UCSD-AML1 (cell line): ENCODE data around the gene RABGAP1.

Source experiments
- DNase-seq: peaks from one replicate; lab custom pipeline; 2025; ENCODE audit not compliant: unreplicated experiment; lab: John Stamatoyannopoulos, UW

The RABGAP1 gene

GRCh38 chr9:123108976-123109375, 168.2 kb downstream of the RABGAP1 start:
- DNase-seq, result no peak

- no peak for DNase-seq
Measured at GRCh38 chr9:123109540-123110279, 168.9 kb downstream of the RABGAP1 start.

- no peak for DNase-seq
Measured at GRCh38 chr9:123111427-123112014, 170.7 kb downstream of the RABGAP1 start.

DNA sequence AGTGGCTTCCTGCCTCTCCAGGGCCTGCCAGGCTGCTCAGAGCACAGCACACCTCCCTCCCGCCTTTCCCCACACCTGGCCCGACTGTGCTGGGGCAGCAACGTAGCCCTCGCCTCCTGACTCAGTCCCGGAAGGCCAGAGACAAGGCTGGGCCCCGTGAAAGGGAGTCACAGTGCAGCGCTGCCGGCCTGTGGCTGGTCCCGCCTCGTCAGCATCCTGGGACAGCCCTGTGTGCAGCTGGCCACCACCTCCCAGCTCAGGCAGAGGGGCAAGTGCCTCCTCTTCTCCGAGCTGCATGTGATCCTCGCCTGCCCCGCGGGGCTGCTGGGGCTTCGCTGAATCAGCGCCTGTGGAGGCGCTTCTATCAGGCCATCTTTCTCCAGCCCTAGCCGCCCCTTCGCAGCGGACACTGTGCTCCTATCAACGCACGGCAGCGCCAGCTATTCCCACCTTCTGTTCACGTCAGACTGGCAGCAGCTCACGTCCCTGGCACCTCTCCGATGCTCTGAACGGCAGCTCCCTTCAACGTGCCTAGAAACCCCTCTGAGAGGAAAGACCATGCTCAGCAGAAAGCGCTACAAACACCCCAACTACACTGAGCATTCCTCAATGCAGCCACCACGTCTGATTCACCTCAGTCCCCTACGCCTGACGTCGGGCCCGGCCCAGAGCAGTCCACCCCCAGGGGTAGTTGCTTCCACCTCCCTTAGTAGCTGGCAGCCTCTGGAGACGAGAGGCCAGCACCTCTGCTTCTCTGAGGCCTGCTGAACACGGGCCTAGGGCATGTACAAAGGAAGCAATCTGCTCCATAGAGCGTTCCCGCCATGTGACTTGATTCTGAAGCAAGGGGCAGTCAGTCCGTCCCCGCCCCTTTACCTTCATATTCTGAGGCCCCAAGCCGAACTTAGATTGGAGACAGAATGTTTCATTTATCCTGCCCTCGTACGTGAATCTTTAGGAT, 171.5 kb downstream of the RABGAP1 start:
- DNase-seq, result no peak

GRCh38 chr9:123113185-123113584, 172.4 kb downstream of the RABGAP1 start:
- DNase-seq, result no peak

DNA sequence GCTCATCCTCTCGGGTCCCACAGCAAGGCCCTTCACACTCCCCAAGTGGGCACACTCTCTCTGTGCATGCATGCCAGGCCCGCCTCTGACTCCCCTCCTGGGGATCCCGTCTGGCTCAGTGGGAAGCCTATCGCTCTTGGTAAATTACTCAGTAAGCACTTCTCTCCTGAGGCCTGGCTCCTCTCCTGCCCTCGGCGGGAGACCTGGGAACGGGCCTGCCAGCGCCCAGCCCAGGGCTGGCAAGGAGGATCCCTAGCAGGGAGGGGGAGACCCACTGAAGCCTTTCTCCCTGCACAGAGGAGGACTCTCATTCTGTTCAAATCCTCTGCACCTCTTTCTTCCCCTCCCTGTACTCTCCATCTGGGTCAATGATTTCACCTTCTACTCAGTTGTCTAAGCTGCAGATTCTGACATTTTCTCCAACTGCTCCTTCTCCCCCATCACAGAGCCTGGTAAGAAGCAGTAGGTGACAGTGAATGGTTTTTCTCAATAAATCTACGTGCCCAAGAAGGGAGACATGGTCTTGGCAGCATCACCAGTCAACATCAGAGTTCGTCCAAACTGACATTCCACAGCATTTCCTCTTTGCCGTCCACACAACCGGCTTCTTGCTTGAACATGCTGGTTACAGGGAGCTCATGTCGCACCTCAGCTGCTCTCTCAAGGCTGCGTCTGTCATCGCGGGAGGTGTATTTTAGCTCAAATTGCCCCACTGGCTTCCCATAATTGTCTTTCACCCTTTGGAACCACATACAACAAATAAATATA, 174.5 kb downstream of the RABGAP1 start:
- no peak for DNase-seq

DNA sequence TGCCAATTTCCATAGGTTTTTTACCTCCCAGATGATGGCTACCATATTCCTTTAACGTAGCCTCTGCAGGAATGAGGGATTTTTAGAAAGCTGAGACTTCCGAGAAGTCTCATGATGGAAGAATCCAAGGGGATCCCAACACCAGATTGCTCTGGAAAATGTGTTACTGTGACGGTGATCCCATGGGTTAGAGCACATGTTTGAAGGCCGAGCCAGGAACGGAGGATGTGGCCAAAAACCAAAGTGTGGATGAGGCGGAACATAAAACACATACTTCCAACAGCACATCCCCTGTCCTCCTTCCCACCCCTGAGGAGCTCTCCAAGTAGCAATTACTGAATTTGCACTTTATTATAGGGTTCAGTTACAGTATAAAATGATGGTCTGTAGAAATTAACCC, 175.2 kb downstream of the RABGAP1 start:
- DNase-seq, result no peak

DNA sequence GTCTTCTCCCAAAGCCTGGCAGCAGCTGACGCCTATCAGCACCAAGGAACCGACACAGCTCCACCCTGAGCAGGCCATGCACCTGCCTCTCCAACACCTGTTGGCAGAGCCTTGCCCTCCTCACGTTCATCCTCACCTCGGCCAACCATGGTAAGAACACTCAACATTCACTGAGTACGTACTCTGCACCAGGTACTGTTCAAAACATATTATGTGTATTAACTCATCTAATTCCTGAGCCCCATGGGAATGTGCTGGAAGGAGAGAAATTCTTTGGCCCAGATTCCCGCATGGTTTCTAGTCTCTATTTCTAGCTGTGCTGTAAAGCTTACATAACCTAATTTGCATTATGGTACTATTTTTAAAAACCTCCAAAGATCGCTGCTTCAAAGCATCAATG, 178.7 kb downstream of the RABGAP1 start:
- DNase-seq, result no peak

- DNase-seq, result no peak
Measured at GRCh38 chr9:123120131-123120530, 179.3 kb downstream of the RABGAP1 start.

GRCh38 chr9:123120953-123121352, 180.1 kb downstream of the RABGAP1 start:
- DNase-seq, result no peak

- no peak for DNase-seq
Measured at GRCh38 chr9:123121457-123121856, 180.6 kb downstream of the RABGAP1 start.

DNA sequence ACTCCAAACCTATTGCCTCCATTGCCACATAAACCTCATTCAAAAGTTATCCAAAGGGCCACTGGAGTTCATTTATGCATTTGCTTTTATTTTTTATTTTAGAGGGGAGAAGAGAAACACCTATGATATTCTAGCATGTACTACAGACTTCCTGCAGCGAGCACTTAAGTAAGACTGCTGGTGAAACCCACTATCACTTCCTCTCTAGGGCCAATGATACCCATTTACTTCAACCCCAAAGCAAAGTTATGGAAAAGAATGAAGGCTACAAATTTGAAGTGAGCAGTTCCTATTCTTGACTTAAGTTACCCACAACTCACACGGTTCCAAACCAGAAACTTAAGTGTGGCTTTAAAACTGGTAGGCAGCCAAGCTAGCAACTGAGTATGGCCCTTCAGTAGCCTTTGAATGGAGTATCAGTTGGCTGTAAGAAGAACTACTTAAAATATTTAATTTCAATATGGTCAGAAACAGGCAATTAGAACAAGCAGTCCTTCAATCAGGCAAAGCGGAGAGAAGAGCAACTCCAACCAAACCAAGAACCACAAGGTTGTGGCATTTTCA, 186.8 kb downstream of the RABGAP1 start:
- no peak for DNase-seq

DNA sequence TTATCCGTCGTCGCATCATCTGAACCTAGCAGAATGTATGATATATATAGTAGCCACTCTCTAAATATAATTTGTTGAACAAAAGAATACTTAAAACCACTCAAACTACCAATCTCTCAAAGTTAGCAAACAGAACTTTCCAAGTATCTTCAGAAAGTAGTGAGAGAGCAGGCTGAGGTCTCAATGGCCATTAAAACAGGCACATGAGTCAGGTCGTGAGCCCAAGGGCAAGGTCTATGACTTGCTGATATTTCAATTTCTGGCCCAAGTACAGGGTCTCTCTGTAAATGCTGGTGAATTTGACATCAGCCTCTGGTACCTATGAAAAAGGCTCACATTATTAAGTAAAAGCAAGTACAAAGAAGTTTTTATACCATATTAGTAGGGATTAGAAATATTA, 187.8 kb downstream of the RABGAP1 start:
- DNase-seq, result no peak

- DNase-seq, result no peak
Measured at GRCh38 chr9:123129423-123129822, 188.6 kb downstream of the RABGAP1 start.

GRCh38 chr9:123131258-123131657, 190.4 kb downstream of the RABGAP1 start:
- no peak for DNase-seq

- DNase-seq, result no peak
Measured at GRCh38 chr9:123131993-123132392, 191.2 kb downstream of the RABGAP1 start.

DNA sequence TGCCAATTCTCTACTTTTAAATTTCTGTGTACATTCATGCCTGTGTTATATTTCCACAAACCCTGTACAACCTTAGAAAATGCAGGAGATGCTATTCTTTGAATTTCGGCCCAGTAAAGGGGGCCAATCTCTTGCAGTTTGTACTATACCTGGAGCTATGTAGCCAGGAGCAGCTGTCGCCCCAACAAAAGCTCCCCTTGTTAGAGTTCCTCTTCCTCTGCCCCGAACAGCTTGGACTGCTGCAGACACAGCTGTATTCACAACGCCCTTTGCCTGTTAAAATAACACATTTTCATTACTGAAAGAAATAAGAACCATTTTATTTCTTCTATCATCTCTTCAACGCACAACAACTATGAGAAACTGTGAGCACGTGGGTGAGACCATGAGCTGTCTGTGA, 191.9 kb downstream of the RABGAP1 start:
- no peak for DNase-seq

DNA sequence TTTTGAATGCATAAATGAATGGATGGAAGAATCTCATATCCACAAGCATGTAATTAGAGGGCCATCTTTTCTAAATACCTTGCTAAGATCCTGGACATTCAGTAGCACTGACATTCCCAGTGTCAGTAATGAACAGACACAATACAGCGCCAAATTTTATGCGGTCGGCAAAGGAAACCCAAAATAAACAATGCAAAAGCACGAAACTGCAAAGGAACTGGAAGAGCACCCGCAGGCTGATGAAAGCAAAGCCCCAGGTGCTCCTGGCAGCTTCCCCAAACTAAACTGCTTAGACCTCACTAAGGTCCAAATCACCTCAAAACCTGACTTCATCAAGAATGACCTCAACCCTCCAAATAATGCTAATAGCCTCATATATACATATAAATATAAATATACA, 194.6 kb downstream of the RABGAP1 start:
- DNase-seq, result no peak

DNA sequence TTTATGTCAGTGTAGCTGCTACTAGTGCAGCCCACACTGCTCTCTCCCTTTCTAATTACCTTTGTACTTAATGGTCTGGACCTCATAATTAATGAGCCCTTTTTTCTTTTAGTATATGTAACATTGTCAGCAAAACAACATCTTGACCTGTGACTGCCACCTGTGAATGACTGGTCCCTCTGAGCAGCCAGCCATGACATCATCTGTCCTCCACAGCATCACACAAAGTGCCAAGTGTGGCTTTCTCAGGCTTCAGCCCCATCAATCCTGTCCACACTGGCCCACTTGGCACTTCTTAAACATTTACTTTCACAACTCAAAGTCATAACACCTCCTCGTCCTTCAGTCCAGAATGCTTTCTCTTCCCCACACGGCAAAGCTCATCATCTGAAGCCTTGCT, 197.3 kb downstream of the RABGAP1 start:
- no peak for DNase-seq

GRCh38 chr9:123149067-123149466, 208.2 kb downstream of the RABGAP1 start:
- DNase-seq, result no peak
